Testis (tissue), 2 donors: ENCODE results near the gene RAP1GDS1.

Experiments used
- POLR2A ChIP-seq: fragments of 450-650 bp; IDR thresholded peaks from one replicate; pipeline ENCODE4 v1.6.1; 2017; ENCODE audit warnings: antibody characterized with exemption, mild to moderate bottlenecking, moderate library complexity
- TF ChIP-seq, protein P1 (sequence below), 3 experiments: fragments of 450-650 bp in 2 of 3; fragments of 200-600 bp in 1 of 3; sonication (generic) in 1 of 3; IDR thresholded peaks; one replicate each; pipeline ENCODE4 v1.5.1; 2016 to 2019; ENCODE audit warnings: antibody characterized with exemption in 3 of 3, mild to moderate bottlenecking in 2 of 3, moderate library complexity in 1 of 3

- TF ChIP-seq, protein P1, sequence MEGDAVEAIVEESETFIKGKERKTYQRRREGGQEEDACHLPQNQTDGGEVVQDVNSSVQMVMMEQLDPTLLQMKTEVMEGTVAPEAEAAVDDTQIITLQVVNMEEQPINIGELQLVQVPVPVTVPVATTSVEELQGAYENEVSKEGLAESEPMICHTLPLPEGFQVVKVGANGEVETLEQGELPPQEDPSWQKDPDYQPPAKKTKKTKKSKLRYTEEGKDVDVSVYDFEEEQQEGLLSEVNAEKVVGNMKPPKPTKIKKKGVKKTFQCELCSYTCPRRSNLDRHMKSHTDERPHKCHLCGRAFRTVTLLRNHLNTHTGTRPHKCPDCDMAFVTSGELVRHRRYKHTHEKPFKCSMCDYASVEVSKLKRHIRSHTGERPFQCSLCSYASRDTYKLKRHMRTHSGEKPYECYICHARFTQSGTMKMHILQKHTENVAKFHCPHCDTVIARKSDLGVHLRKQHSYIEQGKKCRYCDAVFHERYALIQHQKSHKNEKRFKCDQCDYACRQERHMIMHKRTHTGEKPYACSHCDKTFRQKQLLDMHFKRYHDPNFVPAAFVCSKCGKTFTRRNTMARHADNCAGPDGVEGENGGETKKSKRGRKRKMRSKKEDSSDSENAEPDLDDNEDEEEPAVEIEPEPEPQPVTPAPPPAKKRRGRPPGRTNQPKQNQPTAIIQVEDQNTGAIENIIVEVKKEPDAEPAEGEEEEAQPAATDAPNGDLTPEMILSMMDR (IDR thresholded peaks at IDR 0.05) = no peak
- TF ChIP-seq POLR2A = no peak
Observed at GRCh38 chr4:98318521-98318920, 57.3 kb downstream of the RAP1GDS1 start.
